ENCODE results near the gene RASSF1. TPM values are rescaled to one million over a fixed set of nuclear protein-coding genes. Genes with fewer than 3 reads are reported as not detected.

RASSF1 gene
- total and polyA plus RNA-seq, 2 donors (not counting 3 experiments of a cell fraction or from before 2014, with no cell fraction given) = 31.9 to 59.7 TPM

DNA sequence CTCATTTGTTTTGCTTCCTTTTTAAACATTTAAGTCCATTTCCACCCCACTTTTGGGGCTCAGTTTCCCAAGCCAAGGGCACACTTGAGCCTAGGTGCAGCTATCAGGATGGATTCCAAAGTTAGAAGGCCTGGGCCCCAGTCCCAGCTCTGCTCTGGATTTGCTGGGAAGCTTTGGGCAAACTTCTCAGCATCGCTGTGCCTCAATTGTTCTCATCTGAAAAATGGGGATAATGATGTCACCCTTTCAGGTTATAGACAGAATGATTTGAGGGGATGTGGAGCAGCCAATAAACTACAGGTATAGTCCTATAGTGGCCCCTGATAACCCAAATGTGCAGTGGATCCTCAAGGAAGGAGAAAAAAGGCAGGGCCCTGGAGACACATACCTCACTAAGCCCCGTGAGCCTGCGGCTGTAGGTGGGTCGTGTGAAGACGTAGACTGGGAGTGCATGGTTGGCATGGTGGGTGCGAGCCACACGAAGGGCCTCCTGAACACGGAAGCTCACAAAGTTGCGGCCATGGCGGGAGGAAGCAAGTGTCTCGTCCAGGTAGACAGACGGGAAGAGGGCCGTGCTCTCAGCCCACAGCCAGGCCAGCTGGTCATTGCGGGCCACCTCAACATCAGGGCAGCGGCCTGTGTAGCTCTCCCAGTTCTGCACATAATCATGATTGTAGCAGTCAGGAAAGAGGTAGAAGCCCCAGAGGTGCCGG lies 21.3 kb downstream of the RASSF1 start:
- H3K27me3 ChIP-seq (ENCODE audit: control insufficient read depth in 2 of 2, insufficient read depth in 2 of 2, low read length in 2 of 2) = no peaks in the 10 kb centered on the region
- H2AFZ ChIP-seq (ENCODE audit: low read depth, low read length) = no peak overlapping the region
- DNase-seq (ENCODE audit: low read depth, low spot score) = no peak
- H3K4me2 ChIP-seq (ENCODE audit: insufficient read depth, low read length) = peak overlapping the region; percentile 69
- POLR2A ChIA-PET = interaction anchor here (0.6 to 1.2 kb wide), 2 partner anchors 9 to 56 kb away, joined by 3 to 7 read pairs; partner anchors contain the start of gene TUSC2
- H3K4me1 ChIP-seq (ENCODE audit: control insufficient read depth, extremely low read depth, insufficient read depth, low read length) = peaks cover 62% of the 10 kb centered on the region
- H3K4me3 ChIP-seq (replicated peaks in 1 of 3; ENCODE audit: insufficient read depth in 1 of 3, low read depth in 1 of 3, low read length in 3 of 3) = peak overlapping the region in 2 of 3 experiments; percentile 89
- no peak for FAIRE-seq
- no TSS peak for BruUV-seq (replicated peaks)
- no peaks in the 10 kb centered on the region for H4K20me1 ChIP-seq (replicated peaks; ENCODE audit: control insufficient read depth, extremely low read depth, insufficient read depth, low read length)
- intact Hi-C loops (cut with micrococcal nuclease) = no loop called here
- peaks cover 52% of the 10 kb centered on the region for H3K79me2 ChIP-seq (ENCODE audit: control insufficient read depth, insufficient read depth, low read length)
- H3K36me3 ChIP-seq (ENCODE audit: control insufficient read depth in 2 of 2, extremely low read depth in 1 of 2, insufficient read depth in 2 of 2, low read length in 2 of 2) = peaks cover 17 to 46% of the 10 kb centered on the region in 2 experiments
- H3K9me3 ChIP-seq (replicated peaks; ENCODE audit: control insufficient read depth, insufficient read depth, low read length) = no peaks in the 10 kb centered on the region
- H3K27ac ChIP-seq (ENCODE audit: insufficient read depth, low read depth, low read length) = no peak overlapping the region
- CTCF ChIA-PET = interaction anchor here (1.2 to 1.7 kb wide), 2 partner anchors 9 to 16 kb away, joined by 3 to 4 read pairs; partner anchors contain the start of genes HYAL1 and TUSC2
- H3K9me1 ChIP-seq (replicated peaks; ENCODE audit: control insufficient read depth, extremely low read depth, insufficient read depth, low read length) = no peaks in the 10 kb centered on the region
- dilution Hi-C loops (cut with MboI; ENCODE audit: extremely low pct_ligation_motif_present, low sequenced_read_pairs) = no loop called here
- no peak overlapping the region for H3K9ac ChIP-seq (replicated peaks; ENCODE audit: extremely low read depth, insufficient read depth, low read length)
- TF ChIP-seq MYC (IDR thresholded peaks at IDR 0.05; ENCODE audit: low read depth, low read length) = no peak
- TF ChIP-seq JUN (IDR thresholded peaks at IDR 0.05; ENCODE audit: borderline replicate concordance, insufficient read depth, insufficient read length, low read depth) = no peak
- TF ChIP-seq, protein P1, sequence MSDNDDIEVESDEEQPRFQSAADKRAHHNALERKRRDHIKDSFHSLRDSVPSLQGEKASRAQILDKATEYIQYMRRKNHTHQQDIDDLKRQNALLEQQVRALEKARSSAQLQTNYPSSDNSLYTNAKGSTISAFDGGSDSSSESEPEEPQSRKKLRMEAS (IDR thresholded peaks at IDR 0.05; ENCODE audit: insufficient read depth, insufficient read length) = no peak
- TF ChIP-seq, protein P2, sequence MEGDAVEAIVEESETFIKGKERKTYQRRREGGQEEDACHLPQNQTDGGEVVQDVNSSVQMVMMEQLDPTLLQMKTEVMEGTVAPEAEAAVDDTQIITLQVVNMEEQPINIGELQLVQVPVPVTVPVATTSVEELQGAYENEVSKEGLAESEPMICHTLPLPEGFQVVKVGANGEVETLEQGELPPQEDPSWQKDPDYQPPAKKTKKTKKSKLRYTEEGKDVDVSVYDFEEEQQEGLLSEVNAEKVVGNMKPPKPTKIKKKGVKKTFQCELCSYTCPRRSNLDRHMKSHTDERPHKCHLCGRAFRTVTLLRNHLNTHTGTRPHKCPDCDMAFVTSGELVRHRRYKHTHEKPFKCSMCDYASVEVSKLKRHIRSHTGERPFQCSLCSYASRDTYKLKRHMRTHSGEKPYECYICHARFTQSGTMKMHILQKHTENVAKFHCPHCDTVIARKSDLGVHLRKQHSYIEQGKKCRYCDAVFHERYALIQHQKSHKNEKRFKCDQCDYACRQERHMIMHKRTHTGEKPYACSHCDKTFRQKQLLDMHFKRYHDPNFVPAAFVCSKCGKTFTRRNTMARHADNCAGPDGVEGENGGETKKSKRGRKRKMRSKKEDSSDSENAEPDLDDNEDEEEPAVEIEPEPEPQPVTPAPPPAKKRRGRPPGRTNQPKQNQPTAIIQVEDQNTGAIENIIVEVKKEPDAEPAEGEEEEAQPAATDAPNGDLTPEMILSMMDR (IDR thresholded peaks at IDR 0.05; ENCODE audit: extremely low read depth in 1 of 2, insufficient read depth in 1 of 2, low read depth in 1 of 2, low read length in 2 of 2) = no peak
- TF ChIP-seq GATA2 (IDR thresholded peaks at IDR 0.05; ENCODE audit: insufficient read depth, insufficient read length, low read depth, low read length) = no peak
- no peak for TF ChIP-seq POLR2A (IDR thresholded peaks at IDR 0.05; ENCODE audit: low read depth, low read length)
- TF ChIP-seq FOS (IDR thresholded peaks at IDR 0.05; ENCODE audit: borderline replicate concordance, insufficient read depth, low read length) = no peak
- TF ChIP-seq EZH2 (IDR thresholded peaks at IDR 0.05; ENCODE audit: borderline replicate concordance, low read depth, low read length, severe bottlenecking) = no peak
- TF ChIP-seq POLR2AphosphoS5 (IDR thresholded peaks at IDR 0.05; ENCODE audit: insufficient read depth, low read depth, low read length) = no peak

All from endothelial cell of umbilical vein (primary cell).